Ecto neural progenitor cell (in vitro differentiated cells): ENCODE data around the gene SOBP.
A peak's percentile ranks its signal among the peaks of the same experiment; 100 is the strongest.

Source experiments
- DNase-seq: peaks from one replicate; pipeline ENCODE4 v3.0.0-alpha.2; 2018; ENCODE audit warnings: low spot score

SOBP gene

GRCh38 chr6:107660839-107661238 lies 170.9 kb downstream of the SOBP start:
- no peak for DNase-seq

- DNase-seq: no peak
These were observed 171.4 kb downstream of the SOBP start for GRCh38 chr6:107661291-107661690.

- no peak for DNase-seq
These were observed 172.4 kb downstream of the SOBP start for GRCh38 chr6:107662333-107662732.

- DNase-seq: no peak
These were observed 173.4 kb downstream of the SOBP start for GRCh38 chr6:107663308-107663707.

- DNase-seq: no peak
These were observed 175.5 kb downstream of the SOBP start for GRCh38 chr6:107665382-107665781.

GRCh38 chr6:107666084-107666980 lies 176.4 kb downstream of the SOBP start:
- DNase-seq: no peak

GRCh38 chr6:107666981-107667601 lies 177.2 kb downstream of the SOBP start:
- DNase-seq: no peak

GRCh38 chr6:107667790-107668189 lies 177.9 kb downstream of the SOBP start:
- no peak for DNase-seq

GRCh38 chr6:107668743-107669474 lies 179.0 kb downstream of the SOBP start:
- no peak for DNase-seq

- DNase-seq: no peak
These were observed 180.9 kb downstream of the SOBP start for GRCh38 chr6:107670792-107671199.

- no peak for DNase-seq
These were observed 183.2 kb downstream of the SOBP start for GRCh38 chr6:107673076-107673494.

GRCh38 chr6:107674995-107675738 lies 185.2 kb downstream of the SOBP start:
- DNase-seq: peak; percentile 88

GRCh38 chr6:107676042-107676441 lies 186.1 kb downstream of the SOBP start:
- no peak for DNase-seq

- DNase-seq: no peak
These were observed 187.5 kb downstream of the SOBP start for GRCh38 chr6:107677399-107677798.

- DNase-seq: no peak
These were observed 189.5 kb downstream of the SOBP start for GRCh38 chr6:107679457-107679856.

GRCh38 chr6:107682721-107683120 lies 192.8 kb downstream of the SOBP start:
- DNase-seq: no peak

GRCh38 chr6:107683183-107683582 lies 193.3 kb downstream of the SOBP start:
- DNase-seq: no peak

- no peak for DNase-seq
These were observed 195.1 kb downstream of the SOBP start for GRCh38 chr6:107684996-107685395.

- DNase-seq: no peak
These were observed 199.3 kb downstream of the SOBP start for GRCh38 chr6:107689190-107689589.

GRCh38 chr6:107689951-107690642 lies 200.2 kb downstream of the SOBP start:
- no peak for DNase-seq

- no peak for DNase-seq
These were observed 200.7 kb downstream of the SOBP start for GRCh38 chr6:107690643-107691061.
